GM12878 (cell line): ENCODE data around the gene IVD. TPM values are rescaled to one million over a fixed set of nuclear protein-coding genes. Genes with fewer than 3 reads are reported as not detected.

Source experiments
- CBFB ChIP-seq: IDR thresholded peaks from 2 replicates; pipeline ENCODE4 v1.6.1; 2016; ENCODE audit warnings: antibody characterized with exemption, low read depth
- HDAC2 ChIP-seq: fragments of 200-600 bp; sonication (generic); IDR thresholded peaks from 2 replicates; pipeline ENCODE4 v1.6.1; 2017
- NFXL1 ChIP-seq: fragments of 450-650 bp; IDR thresholded peaks from 2 replicates; pipeline ENCODE4 v1.6.1; 2017; ENCODE audit warnings: antibody characterized with exemption, mild to moderate bottlenecking, borderline replicate concordance
- polyA plus RNA-seq, 11 experiments: library from polyadenylated mRNA; depleted of rRNA in 4 of 11; unstranded in 6 of 11; stranded (reverse) in 5 of 11; fragments of >200 nt; fragmentation: Nextera tagmentation in 4 of 11; fragmentation: Illumina TruSeq in 1 of 11; extraction: Ambion mirVana in 4 of 11; extraction: Trizol in 1 of 11; gene quantifications; 1 replicate in 1 of 11; 2 replicates in 10 of 11; pipeline versions ENCODE4 v1.2.1 to v1.2.3, GENCODE V29; 2011 to 2016; ENCODE audit warnings: inconsistent platforms in 2 of 11, missing spikeins in 2 of 11, low read depth in 1 of 11
- total RNA-seq, 4 experiments: library from RNA; depleted of rRNA in 3 of 4; stranded (reverse); fragments of >200 nt in 3 of 4; fragmentation: Illumina TruSeq in 1 of 4; extraction: Trizol in 1 of 4; gene quantifications; 2 replicates each; pipeline versions ENCODE4 v1.2.1 to v1.2.3, GENCODE V29; 2013 to 2021
- TF ChIP-seq, protein P1 (sequence below): fragments of 450-650 bp; formaldehyde crosslinking; IDR thresholded peaks from 2 replicates; pipeline ENCODE4 v1.4.0; 2022; ENCODE audit warnings: mild to moderate bottlenecking, moderate library complexity
- TF ChIP-seq, protein P2 (sequence below): IDR thresholded peaks from 2 replicates; pipeline ENCODE4 v1.6.1; 2012; ENCODE audit warnings: mild to moderate bottlenecking, low read depth, low read length
- TF ChIP-seq, protein P3 (sequence below): IDR thresholded peaks from 2 replicates; pipeline ENCODE4 v1.6.1; 2012; ENCODE audit warnings: low read depth, low read length, improper control_type of control experiment

Gene IVD
- total and polyA plus RNA-seq, 10 of the 15 experiments (the other 5 are each of a cell fraction or from before 2014, with no cell fraction given): 5.3 to 59.8 (median 45.7) TPM

DNA sequence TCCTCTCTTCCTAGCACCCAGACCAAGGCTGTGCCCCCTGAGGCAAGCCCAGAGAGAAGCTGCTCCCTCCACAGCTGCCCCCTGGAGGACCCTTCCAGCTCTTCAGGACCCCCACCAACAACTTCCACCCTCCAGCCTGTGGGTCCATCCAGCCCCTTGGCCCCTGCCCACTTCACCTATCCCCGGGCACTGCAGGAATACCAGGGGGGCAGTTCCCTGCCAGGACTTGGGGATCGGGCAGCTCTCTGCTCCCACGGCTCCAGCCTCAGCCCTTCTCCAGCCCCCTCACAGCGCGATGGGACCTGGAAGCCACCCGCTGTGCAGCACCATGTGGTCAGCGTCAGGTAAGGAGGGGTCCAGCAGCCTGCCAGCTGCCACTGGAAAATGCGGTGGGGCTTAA lies 42.0 kb upstream of the IVD start (continued):
- TF ChIP-seq, protein P1, sequence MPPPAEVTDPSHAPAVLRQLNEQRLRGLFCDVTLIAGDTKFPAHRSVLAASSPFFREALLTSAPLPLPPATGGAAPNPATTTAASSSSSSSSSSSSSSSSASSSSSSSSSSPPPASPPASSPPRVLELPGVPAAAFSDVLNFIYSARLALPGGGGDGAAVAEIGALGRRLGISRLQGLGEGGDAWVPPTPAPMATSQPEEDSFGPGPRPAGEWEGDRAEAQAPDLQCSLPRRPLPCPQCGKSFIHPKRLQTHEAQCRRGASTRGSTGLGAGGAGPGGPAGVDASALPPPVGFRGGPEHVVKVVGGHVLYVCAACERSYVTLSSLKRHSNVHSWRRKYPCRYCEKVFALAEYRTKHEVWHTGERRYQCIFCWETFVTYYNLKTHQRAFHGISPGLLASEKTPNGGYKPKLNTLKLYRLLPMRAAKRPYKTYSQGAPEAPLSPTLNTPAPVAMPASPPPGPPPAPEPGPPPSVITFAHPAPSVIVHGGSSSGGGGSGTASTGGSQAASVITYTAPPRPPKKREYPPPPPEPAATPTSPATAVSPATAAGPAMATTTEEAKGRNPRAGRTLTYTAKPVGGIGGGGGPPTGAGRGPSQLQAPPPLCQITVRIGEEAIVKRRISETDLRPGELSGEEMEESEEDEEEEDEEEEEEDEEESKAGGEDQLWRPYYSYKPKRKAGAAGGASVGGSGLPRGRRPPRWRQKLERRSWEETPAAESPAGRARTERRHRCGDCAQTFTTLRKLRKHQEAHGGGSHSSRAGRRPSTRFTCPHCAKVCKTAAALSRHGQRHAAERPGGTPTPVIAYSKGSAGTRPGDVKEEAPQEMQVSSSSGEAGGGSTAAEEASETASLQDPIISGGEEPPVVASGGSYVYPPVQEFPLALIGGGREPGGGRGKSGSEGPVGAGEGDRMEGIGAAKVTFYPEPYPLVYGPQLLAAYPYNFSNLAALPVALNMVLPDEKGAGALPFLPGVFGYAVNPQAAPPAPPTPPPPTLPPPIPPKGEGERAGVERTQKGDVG: no peak
- TF ChIP-seq NFXL1 (no peak), HDAC2 (no peak), CBFB (no peak)
- TF ChIP-seq, protein P2, sequence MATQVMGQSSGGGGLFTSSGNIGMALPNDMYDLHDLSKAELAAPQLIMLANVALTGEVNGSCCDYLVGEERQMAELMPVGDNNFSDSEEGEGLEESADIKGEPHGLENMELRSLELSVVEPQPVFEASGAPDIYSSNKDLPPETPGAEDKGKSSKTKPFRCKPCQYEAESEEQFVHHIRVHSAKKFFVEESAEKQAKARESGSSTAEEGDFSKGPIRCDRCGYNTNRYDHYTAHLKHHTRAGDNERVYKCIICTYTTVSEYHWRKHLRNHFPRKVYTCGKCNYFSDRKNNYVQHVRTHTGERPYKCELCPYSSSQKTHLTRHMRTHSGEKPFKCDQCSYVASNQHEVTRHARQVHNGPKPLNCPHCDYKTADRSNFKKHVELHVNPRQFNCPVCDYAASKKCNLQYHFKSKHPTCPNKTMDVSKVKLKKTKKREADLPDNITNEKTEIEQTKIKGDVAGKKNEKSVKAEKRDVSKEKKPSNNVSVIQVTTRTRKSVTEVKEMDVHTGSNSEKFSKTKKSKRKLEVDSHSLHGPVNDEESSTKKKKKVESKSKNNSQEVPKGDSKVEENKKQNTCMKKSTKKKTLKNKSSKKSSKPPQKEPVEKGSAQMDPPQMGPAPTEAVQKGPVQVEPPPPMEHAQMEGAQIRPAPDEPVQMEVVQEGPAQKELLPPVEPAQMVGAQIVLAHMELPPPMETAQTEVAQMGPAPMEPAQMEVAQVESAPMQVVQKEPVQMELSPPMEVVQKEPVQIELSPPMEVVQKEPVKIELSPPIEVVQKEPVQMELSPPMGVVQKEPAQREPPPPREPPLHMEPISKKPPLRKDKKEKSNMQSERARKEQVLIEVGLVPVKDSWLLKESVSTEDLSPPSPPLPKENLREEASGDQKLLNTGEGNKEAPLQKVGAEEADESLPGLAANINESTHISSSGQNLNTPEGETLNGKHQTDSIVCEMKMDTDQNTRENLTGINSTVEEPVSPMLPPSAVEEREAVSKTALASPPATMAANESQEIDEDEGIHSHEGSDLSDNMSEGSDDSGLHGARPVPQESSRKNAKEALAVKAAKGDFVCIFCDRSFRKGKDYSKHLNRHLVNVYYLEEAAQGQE: no peak
- TF ChIP-seq, protein P3, sequence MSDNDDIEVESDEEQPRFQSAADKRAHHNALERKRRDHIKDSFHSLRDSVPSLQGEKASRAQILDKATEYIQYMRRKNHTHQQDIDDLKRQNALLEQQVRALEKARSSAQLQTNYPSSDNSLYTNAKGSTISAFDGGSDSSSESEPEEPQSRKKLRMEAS: no peak
- TF ChIP-seq, all 136 proteins: peak for 0
